Kidney (tissue), 14 donors: Measurements from ENCODE around the gene GMDS. TPM values are rescaled to one million over a fixed set of nuclear protein-coding genes. Genes with fewer than 3 reads are reported as not detected.

Source experiments
- DNase-seq, 5 donors: peaks; one replicate each; pipeline ENCODE4 v3.0.0-alpha.2; 2013 to 2020
- FAIRE-seq: peaks from 2 replicates; lab custom pipeline; 2012; peaks lifted over from hg19 to GRCh38; lab: Jason Lieb, UNC
- H3K27ac ChIP-seq, 2 donors: one replicate each; pipeline ENCODE4 v1.7.0; 2013; ENCODE audit warnings: low read depth in 2 of 2, low read length in 2 of 2, inconsistent platforms in 1 of 2
- H3K27me3 ChIP-seq: one replicate; pipeline ENCODE4 v1.7.1; 2013; ENCODE audit warnings: low read length, inconsistent platforms; ENCODE audit not compliant: control insufficient read depth, insufficient read depth
- H3K36me3 ChIP-seq, 3 donors: one replicate each; pipeline versions ENCODE4 v1.7.0 to v1.7.1; 2013; ENCODE audit warnings: low read length in 3 of 3, control low read depth in 1 of 3, inconsistent platforms in 1 of 3; ENCODE audit not compliant: insufficient read depth in 3 of 3, control insufficient read depth in 2 of 3
- H3K4me1 ChIP-seq, 3 donors: one replicate each; pipeline versions ENCODE4 v1.7.0 to v1.7.1; 2013; ENCODE audit warnings: low read length in 3 of 3, inconsistent platforms in 1 of 3, low read depth in 1 of 3; ENCODE audit not compliant: control insufficient read depth in 2 of 3, insufficient read depth in 2 of 3
- H3K4me3 ChIP-seq, 3 donors: one replicate each; pipeline versions ENCODE4 v1.7.0 to v1.8.1; 2013; ENCODE audit warnings: low read length in 3 of 3, control low read depth in 1 of 3, inconsistent platforms in 1 of 3
- H3K9ac ChIP-seq, 3 donors: one replicate each; pipeline versions ENCODE4 v1.7.0 to v1.7.1; 2013; ENCODE audit warnings: low read length in 3 of 3, control low read depth in 1 of 3, inconsistent platforms in 1 of 3
- H3K9me3 ChIP-seq, 3 donors: one replicate each; pipeline versions ENCODE4 v1.7.0 to v1.7.1; 2013; ENCODE audit warnings: low read length in 3 of 3, control low read depth in 1 of 3, inconsistent platforms in 1 of 3; ENCODE audit not compliant: control insufficient read depth in 2 of 3, insufficient read depth in 1 of 3
- CTCF ChIP-seq: IDR thresholded peaks from 3 replicates; pipeline ENCODE4 v1.5.1; 2012; ENCODE audit warnings: mild to moderate bottlenecking, moderate library complexity, borderline replicate concordance; ENCODE audit not compliant: insufficient read depth; ENCODE audit errors: extremely low read depth
- intact Hi-C: fragments of 100-400 bp; cut with DNase I; formaldehyde crosslinking; loops from one replicate; pipeline ENCODE4 v1.11.1; 2022
- polyA plus RNA-seq: library from polyadenylated mRNA; stranded (reverse); fragments of 350-450 nt; fragmentation: Illumina TruSeq; extraction: RNeasy Lipid Tissue Mini Kit (QIAGEN cat#74804); gene quantifications from one replicate; pipeline ENCODE4 v1.2.3, GENCODE V29; 2014; ENCODE audit warnings: low read depth, low replicate concordance; ENCODE audit not compliant: insufficient read depth
- total RNA-seq: library from RNA; stranded (reverse); fragmentation: NEBNext Ultra II Directional; extraction: Animal tissue kit (Norgen Biotek cat#: 25700); gene quantifications from one replicate; pipeline ENCODE4 v1.2.1, GENCODE V29; 2021
- donor health status: control.
- donor health status: control.
- donor health status: control.
- donor health status: control.
- donor health status: control.
- donor health status: DM: yes; HTN: yes; CAD: no.
- donor health status: Normal renal cell carcinoma (clear cell type).

The GMDS gene
- total and polyA plus RNA-seq, 2 donors from 2014 or later = 49.6 to 63.7 TPM

- Histone ChIP-seq H3K4me1 (peaks cover 0 to 4% (median 3%) of the 10 kb centered on the region in 3 donors), H3K27me3 (no peaks in the 10 kb centered on the region), H3K9ac (no peak overlapping the region), H3K36me3 (no peaks in the 10 kb centered on the region), H3K27ac (no peak overlapping the region), H3K9me3 (no peaks in the 10 kb centered on the region), H3K4me3 (no peak overlapping the region)
- intact Hi-C loops = no loop called here
- FAIRE-seq = no peak
- peak in 1 of 5 donors; percentile 32 for DNase-seq
- no peak for TF ChIP-seq CTCF
Observed at GRCh38 chr6:1720620-1721322, 524.6 kb downstream of the GMDS start.

GRCh38 chr6:1719922-1720321 lies 525.5 kb downstream of the GMDS start:
- intact Hi-C loops = no loop called here
- H3K4me3 ChIP-seq = no peak overlapping the region
- no peaks in the 10 kb centered on the region for H3K36me3 ChIP-seq
- FAIRE-seq (no peak), DNase-seq (no peak)
- H3K9ac ChIP-seq = no peak overlapping the region
- no peaks in the 10 kb centered on the region for H3K9me3 ChIP-seq
- TF ChIP-seq CTCF = no peak
- no peaks in the 10 kb centered on the region for H3K27me3 ChIP-seq
- H3K27ac ChIP-seq = no peak overlapping the region
- peaks cover 0 to 4% (median 3%) of the 10 kb centered on the region in 3 donors for H3K4me1 ChIP-seq

GRCh38 chr6:1716868-1717267 lies 528.5 kb downstream of the GMDS start:
- FAIRE-seq (no peak), DNase-seq (no peak)
- Histone ChIP-seq H3K36me3 (no peaks in the 10 kb centered on the region), H3K4me1 (peaks cover 0 to 4% (median 0%) of the 10 kb centered on the region in 3 donors), H3K9ac (no peak overlapping the region), H3K4me3 (no peak overlapping the region), H3K9me3 (no peaks in the 10 kb centered on the region), H3K27me3 (no peaks in the 10 kb centered on the region), H3K27ac (no peak overlapping the region)
- intact Hi-C loops = no loop called here
- TF ChIP-seq CTCF = no peak
